GM19324 (cell line): Measurements from ENCODE around the gene BRSK1.
"Not testable (repeated sequence)": the region's sequence is repeated elsewhere in the genome, so short reads cannot be mapped to it uniquely, and the experiment has no call there.

Source experiments
- ATAC-seq: cut with Tn5 transposase; IDR thresholded peaks from one replicate; pipeline ENCODE4 v1.9.1; 2021; ENCODE audit warnings: mild to moderate bottlenecking, moderate library complexity; ENCODE audit not compliant: unreplicated experiment, low FRiP score

Gene BRSK1

DNA sequence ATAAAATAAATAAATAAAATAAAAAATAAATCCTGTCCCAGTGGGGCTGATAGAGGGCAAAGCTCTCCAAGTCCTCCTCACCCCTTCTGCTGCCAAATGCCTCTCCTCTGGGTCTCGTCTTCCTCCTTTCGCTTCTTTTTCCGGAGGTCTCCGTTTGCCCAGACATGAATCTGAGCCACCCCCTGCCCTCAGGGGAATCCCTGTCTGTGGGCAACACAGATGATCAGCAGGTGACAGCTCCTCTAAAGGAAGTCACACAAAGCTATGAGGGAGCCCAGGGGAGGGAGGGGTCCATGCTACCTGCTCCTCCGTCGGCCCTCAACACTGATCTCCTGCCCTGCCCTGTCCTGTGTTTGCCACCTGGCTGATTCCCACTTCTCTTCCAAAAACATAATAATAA lies 40.9 kb downstream of the BRSK1 start:
- ATAC-seq, result no peak

DNA sequence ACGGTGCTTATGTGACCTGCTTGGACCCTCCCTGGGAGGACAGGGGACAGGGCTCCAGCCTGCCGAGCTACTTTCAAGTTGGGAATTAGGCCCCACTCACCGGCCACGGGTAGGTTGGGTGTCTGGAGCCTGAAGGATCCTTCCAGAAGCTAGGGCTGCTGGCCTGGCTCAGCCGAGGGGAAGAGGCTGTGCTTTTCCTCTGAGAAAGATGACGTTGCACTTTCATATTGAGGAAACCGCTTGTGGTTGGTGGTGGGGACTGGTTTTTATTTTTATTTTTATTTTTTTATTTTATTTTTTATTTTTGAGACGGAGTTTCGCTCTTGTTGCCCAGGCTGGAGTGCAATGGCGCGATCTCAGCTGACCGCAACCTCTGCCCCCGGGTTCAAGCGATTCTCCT lies 41.4 kb downstream of the BRSK1 start, which contains the start of gene TMEM150B:
Gene TMEM150B (minus strand): TSS at position 170 of the 400 bp plus-strand sequence. CDS start 4,305 bp downstream, outside the sequence.
- ATAC-seq, result no peak

DNA sequence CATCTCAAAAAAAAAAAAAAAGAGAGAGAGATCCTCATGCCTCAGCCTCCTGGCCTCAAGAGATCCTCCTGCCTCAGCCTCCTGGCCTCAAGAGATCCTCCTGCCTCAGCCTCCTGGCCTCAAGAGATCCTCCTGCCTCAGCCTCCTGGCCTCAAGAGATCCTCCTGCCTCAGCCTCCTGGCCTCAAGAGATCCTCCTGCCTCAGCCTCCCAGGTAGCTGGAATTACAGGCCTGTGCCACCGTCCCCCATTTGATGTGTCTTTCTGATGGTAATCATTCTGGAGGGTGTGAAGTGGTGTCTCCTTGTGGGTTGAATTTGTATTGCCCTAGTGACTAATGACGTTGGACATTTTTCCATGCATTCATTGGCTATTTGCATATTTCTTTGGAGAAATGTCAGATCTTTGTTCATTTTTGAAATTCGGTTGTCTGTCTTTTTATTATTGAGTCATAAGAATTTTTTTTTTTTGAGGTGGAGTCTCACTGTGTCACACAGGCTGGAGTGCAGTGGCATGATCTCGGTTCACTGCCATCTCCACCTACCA lies 45.0 kb downstream of the BRSK1 start:
- ATAC-seq, result not testable (repeated sequence)

DNA sequence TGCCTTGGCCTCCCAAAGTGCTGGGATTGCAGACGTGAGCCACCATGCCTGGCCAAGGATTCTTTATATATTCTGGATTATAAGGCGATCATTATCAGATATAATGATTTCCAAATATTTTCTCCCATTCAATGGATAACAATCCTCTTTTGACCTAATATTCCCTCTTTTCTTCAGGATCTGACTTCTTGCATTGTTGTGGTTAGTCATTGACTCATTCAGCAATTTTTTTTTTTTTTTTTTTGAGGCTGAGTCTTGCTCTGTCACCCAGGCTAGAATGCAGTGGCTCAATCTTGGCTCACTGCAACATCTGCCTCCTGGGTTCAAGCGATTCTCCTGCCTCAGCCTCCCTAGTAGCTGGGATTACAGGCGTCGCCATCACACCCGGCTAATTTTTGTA lies 46.0 kb downstream of the BRSK1 start:
- ATAC-seq, result not testable (repeated sequence)

DNA sequence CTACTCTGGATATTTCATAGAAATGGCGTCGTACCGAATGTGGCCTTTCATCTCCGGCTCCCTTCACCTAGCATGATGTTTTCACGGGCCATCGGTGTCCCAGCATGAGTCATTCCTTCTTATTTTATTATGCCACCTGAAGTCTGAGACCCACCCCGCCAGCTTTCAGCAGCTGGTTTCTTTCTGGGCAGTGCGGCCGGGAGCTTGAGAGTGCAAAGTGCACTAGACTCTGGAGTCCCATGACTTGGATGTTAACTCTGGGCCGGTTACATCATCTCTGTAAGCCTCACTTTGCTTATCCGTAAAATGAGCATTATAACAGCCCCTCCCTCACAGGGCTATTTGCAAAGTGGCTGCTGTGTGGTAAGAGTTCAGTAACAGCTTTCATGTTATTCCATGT lies 50.1 kb downstream of the BRSK1 start:
- no peak for ATAC-seq

DNA sequence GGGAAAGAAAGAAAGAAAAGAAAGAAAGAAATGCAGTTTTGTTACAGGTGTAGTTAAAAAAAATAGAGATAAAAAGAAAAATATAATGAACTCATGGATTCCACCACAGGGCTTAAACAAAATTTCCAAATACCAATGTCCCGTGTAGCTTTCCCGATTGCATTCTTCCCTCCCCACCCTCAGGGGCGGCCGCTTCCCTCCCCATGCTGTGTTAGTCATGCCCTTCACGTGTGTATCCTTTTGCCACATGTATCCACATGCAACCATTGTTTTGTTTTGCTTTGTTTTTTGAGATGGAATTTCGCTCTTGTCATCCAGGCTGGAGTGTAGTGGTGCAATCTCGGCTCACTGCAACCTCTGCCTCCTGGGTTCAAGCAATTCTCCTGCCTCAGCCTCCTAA lies 52.3 kb downstream of the BRSK1 start:
- ATAC-seq, result no peak

DNA sequence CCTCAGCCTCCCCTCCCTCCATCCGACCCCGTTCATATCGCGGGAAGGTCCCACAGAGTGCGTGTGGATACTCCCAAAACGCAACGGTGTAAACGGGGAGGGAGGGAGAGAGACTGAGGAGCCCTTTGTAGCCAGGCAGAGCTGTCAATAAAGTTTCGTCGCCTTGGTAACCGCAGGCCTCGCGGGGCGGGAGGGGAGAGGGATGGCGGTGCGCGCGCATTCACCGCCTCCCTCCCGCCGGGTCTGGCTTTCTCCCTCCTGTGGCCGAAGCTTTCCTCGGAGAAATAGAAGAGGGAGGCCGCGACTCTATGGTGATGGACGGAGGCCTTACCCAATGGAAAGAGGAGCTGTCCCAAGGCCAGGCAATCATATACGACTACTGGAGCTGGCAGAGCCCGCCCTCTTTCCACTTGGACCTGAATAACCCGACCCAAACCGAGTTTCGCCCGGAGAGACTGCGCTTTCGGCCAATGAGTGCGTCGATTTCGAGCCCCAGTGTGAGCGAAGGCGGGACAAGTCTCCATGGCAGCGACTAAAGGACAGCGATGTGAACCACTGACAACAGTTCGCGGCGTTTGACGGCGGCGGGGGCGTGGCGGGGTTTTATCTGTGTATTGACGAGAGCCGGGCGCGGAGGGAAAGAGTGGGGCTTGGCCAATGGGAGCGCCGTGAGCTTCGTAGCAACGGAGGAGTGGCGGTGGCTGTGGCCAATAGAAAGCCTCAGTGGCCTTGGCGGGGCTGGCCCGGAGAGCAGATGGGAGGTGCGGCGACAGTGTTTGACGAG lies 55.5 kb downstream of the BRSK1 start, which contains the start of gene KMT5C:
Gene KMT5C (plus strand): TSS at position 772 of the 784 bp plus-strand sequence. CDS start 2,061 bp downstream, outside the sequence.
- peak; percentile 90 for ATAC-seq

DNA sequence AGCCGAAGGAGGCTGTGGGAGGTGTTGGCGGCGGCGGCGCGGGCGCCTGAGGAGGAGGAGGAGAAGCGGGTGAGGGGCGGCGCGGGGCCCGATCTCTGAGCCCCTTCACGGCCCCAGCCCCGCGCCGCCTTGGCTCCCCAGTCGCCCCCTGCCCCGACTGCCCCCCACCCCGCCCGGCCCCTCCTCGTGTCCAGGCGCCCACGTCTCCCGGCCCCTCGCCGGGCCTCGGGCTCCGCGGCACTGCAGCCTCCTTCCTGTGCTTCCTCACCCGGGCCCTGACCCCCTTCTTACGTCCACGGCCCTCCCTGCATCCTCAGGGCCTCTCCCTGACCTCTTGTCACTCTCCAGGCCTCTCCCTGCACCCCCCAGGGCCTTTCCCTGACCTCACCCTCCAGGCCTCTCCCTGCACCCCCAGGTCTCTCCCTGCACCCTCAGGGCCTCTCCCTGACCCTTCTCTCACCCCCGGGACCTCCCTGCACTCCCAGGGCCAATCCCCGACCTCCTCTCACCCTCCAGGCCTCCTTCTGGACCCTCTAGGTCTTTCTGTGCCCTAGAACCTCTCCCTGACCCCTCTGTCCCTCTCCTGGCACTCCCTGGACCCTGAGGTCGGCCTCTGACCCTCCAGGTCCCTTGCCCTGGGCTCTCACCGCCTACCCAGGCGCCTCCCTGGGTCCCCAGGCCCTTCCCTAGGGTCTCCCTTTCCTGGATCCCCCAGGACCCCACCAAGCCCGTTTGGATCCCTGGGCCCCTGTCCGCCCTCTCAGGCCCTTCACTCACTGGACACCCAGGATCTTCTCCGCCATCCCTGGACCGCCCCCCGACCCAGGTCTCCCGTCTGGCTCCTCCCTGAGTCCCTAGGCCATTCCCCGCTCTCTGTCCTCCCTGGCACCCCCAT lies 56.3 kb downstream of the BRSK1 start:
- ATAC-seq, result no peak

DNA sequence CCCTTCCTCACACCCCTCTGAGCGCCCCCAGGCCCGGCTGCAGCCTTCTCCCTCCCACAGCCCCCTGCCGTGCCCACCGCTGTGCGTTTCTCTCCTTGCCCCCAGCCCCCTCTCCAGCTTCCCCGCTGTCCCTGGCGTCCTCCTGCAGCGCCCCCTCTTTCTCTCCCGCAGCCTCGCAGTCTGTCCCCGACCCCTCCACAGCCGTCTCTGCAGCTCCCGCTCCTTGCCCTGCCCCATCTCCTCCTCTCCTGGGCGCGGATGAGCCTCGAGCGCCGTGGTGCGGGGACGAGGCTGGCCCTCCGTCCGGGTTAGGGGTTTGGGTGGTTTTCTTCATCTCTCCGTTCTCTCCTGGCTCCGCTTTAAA lies 57.0 kb downstream of the BRSK1 start:
- no peak for ATAC-seq

DNA sequence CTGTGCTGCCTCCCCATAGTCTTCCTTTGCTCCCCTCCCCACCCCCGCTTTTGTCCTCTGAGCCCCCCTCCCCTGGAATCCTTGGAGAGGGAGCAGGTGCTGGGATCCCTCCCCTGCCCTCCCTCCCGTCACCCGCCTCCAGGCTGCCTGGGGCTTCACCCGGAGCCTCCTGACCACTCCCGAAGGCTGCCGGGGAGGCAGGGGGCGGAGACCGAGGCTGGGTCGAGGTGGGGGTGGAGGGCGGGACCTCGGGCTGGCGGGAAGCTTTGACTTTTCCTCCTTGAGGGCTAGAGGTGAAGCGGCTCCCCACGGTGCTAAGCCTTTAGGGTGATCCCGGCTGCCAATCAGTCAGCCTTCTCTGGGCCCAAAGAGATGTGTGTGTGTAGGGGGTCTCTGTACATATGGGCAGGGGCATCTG lies 57.4 kb downstream of the BRSK1 start:
- no peak for ATAC-seq

DNA sequence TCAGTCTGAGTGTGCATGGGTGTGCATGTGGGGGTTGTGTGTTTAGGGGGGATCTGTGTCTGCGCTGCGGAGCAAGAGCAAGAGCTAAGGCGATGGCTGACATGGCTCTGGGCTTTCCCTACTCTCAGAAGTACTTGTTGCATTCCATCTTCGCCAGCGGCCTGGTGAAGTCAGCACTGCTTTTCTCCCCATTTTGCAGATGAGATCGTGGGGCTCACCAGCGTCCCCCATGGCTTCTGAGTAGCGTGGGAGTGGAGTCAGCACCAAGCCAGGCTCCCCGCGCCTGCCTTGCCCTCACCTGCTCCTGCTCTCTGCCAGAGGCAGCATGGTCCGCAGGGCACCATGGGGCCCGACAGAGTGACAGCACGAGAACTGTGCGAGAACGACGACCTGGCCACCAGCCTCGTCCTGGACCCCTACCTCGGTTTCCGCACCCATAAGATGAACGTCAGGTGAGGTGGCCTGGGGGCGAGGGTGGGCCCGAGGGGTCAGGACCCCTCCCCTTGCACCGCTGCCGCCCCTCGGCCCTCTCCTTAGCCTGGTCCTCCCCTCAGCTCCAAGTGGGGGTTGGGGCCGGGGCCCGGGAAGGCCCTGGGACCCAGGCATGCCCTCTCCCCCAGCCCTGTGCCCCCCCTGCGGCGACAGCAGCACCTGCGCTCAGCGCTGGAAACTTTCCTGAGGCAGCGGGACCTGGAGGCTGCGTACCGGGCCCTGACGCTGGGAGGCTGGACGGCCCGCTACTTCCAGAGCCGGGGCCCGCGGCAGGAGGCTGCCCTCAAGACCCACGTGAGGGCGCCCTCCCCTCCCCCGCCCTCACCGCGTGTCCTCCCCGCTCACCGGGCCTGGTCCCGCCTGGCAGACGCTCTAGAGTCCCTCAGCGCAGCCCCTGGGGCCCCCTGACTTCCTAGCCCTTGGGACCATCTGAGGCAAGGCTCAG lies 58.1 kb downstream of the BRSK1 start:
- ATAC-seq, result no peak

DNA sequence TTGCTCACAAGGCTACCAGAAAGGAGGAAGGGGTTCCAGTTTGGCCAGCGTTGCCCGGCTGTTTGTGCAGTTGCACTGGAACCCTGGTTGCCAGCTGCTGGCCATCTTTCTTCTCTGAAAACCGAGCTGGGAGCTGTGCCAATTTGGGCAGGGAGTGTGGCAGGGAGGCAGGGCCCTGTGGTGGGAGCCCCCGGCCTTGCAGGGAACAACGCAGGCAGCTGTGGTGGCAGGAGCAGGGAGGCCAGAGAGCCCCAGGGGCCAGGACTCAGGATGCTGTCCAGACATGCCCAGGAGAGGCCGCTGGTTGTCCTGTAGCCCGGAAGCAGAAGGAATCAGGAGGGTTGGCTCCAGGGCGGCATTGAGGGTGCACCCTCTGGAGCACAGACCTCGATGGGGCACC lies 60.6 kb downstream of the BRSK1 start:
- ATAC-seq, result no peak

DNA sequence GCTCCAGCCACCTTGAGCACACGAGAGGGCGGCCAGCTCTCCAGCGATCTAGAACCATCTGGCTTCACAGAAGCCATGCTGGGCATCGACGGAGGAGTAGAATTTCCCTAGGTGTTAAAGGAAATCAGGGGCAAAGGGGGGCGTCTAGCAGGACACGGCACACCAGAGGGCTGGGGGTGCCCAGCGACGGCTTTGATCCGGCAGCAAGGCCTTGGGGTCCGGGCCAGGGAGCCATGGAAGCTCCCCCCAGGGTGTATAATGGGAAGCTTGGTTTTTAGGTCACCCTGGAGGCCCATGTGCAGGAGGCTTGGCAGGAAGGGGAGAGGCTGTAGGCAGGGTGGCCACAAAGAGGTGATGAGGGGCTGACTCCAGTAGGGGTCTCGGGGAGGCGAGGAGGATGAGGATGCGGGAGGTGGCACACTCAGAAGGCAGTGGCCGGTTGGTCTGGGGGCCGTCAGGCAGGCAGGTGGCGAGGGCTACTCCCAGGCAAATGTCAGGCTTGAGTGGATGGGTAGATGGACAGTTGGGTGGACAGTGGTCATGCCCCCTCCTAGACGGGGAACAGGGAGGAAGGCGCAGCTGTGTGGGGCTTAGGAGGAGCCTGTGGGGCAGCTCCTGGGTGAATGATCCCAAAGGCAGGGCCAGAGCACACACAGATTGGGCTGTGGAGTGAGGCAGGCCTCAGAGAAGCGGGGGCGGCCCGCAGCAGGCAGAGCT lies 61.5 kb downstream of the BRSK1 start:
- no peak for ATAC-seq

DNA sequence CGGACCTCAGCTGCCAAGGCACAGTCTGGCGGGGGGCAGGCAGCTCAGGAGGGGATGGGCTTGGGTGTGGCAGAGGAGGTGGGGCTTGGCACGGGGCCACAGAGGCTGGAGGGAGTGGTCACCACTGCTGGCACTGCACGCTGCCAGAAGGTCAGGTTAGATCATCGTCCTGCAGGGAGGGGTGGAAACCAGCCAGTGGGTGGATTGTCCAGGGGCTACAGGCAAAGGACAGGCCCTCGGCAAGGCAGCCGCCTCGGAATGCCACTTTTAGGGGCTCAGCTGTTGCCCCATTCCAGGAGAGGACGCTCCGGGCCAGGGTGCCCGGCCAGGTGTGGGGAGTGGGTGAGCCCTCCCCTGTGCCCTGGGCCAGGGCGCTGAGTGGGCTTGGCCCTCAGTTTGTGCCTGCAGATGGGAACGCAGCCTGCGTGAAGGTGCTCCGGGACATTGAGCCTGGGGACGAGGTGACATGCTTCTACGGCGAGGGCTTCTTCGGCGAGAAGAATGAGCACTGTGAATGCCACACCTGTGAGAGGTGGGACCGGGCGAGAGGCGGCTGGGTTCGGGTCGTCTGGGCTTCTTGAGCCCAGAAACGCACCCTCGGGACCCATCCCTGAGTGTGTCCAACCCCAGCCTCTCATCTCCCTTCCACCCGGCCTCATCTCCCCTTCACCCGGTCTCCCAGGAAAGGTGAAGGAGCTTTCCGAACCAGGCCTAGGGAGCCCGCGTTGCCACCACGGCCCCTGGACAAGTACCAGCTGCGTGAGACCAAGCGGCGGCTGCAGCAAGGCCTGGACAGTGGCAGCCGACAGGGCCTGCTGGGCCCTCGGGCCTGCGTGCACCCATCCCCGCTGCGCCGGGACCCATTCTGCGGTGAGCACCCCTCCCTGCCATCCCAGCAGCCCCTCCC lies 62.3 kb downstream of the BRSK1 start:
- ATAC-seq, result no peak

DNA sequence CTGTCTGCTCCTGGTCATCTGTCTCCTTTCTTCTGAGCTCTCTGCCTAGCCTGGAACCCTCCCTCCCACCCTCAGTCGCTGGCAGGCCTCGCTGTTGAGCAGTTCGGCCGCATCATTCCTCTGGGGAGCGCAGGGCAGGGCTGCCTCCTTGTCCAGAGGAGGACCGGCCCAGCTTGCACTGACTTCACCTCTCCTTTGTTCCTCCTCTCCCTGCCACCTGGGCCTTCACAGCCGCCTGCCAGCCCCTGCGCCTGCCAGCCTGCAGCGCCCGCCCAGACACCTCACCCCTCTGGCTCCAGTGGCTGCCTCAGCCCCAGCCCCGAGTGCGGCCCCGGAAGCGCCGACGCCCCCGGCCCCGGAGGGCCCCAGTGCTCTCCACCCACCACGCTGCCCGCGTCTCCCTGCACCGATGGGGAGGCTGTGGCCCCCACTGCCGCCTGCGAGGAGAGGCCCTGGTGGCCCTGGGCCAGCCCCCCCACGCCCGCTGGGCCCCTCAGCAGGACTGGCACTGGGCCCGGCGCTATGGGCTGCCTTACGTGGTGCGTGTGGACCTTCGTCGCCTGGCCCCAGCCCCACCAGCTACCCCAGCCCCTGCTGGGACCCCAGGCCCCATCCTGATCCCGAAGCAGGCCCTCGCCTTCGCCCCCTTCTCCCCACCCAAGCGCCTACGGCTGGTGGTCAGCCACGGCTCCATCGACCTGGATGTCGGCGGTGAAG lies 63.1 kb downstream of the BRSK1 start:
- ATAC-seq, result no peak

DNA sequence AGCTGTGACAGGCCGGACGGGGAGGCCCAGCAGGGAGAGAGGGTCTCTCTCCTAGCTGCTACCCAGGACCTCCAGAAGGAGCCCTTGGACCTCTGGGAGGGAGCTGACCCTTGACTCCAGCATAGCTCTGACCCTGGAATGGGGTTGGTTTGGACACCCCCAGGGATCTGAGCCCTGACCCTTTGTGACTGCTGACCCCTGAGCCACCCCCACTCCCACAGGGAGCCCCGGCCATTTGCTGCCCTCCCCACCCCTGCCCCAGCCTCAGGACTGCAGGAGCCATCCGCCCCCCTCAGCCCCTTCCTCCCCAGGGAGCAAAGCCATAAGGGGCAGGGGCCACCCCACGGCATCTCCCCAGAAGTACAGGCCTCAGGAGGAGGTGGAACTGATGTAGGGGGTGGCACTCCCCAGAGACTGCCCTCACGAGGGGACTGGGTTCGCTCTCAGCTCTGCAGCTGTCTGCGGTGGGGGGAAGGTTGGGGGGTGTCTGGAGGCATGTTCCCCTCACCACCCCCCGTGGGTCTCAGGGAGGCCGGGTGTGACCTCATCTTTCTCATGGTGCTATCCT lies 63.7 kb downstream of the BRSK1 start:
- no peak for ATAC-seq

DNA sequence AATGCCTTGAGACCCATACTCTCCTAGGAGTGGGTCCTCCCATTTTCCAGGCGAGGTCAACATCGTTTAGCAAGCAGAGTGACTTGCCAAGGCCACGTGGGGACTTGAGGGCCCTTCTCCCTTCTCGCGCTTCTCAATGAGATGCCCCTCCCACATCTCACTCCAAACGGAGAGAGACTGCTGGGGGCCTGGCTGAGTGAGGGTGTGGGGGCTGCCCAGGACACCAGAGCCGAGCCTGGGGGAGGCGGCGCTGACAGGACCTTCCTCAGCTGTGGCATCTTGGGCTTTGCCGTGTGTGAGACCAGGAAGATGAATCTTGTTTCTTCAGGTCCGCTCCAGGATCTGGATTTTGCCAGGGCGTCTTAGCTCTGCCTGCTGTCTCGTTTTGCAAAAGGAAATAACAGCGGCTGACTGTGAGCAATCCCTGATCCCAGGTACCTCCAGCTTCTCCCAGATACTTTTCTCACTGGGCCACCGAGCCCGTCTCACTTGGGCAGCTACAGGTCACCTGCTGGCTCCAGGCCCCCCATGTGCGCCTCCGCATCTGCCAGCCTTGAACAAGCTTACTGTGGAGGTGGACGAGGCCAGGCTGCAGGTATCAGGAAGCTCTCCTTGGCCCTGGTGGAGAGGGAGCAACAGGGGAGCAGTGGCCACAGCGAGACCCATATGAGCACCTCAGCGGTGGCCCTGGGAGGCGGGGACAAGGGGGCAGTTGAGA lies 64.7 kb downstream of the BRSK1 start:
- ATAC-seq, result no peak
